PC-3 (cell line): ENCODE data around the gene CNGA2. TPM values are rescaled to one million over a fixed set of nuclear protein-coding genes. Genes with fewer than 3 reads are reported as not detected.

Source experiments
- ATAC-seq: fragments of 200-7000 bp; cut with Tn5 transposase; 2 replicates; pipeline ENCODE4 v1.9.1; 2020; ENCODE audit warnings: mild to moderate bottlenecking, moderate library complexity
- BruUV-seq: library from RNA; stranded (reverse); fragments of 400-500 nt; replicated peaks from 2 replicates; lab custom pipeline; 2021; lab: Mats Ljungman, UMichigan
- CTCF ChIA-PET: fragments of 300-600 bp; sonication (Branson Sonifier 250); formaldehyde crosslinking; loops from one replicate; lab custom pipeline; 2022; ENCODE audit warnings: antibody characterized with exemption; lab: Charles Lee
- POLR2A ChIA-PET: fragments of 300-600 bp; sonication (Branson Sonifier 250); formaldehyde crosslinking; loops from one replicate; lab custom pipeline; 2022; ENCODE audit warnings: antibody characterized with exemption; ENCODE audit not compliant: unreplicated experiment; lab: Charles Lee
- DNase-seq: peaks from one replicate; pipeline ENCODE4 v3.0.0-alpha.2; 2015
- H2AFZ ChIP-seq: fragments of 300-600 bp; sonication (generic); 2 replicates; pipeline ENCODE4 v1.6.0; 2016; ENCODE audit warnings: antibody characterized with exemption, low read length
- H3F3A ChIP-seq: fragments of 300-600 bp; sonication (generic); one replicate; pipeline ENCODE4 v1.6.0; 2017; ENCODE audit warnings: antibody characterized with exemption, low read length, control low read depth, mild to moderate bottlenecking; ENCODE audit not compliant: unreplicated experiment
- H3K27ac ChIP-seq: fragments of 300-600 bp; sonication (generic); 2 replicates; pipeline ENCODE4 v1.5.1; 2016; ENCODE audit warnings: mild to moderate bottlenecking, low read length
- H3K27me3 ChIP-seq: fragments of 300-600 bp; sonication (generic); 2 replicates; pipeline ENCODE4 v1.6.1; 2016; ENCODE audit warnings: low read length, mixed read lengths
- H3K36me3 ChIP-seq: fragments of 300-600 bp; sonication (generic); 2 replicates; pipeline ENCODE4 v1.6.1; 2016; ENCODE audit warnings: low read depth, mixed run types, low read length, mixed read lengths
- H3K4me1 ChIP-seq: fragments of 300-600 bp; sonication (generic); 2 replicates; pipeline ENCODE4 v1.5.1; 2016; ENCODE audit warnings: low read length; ENCODE audit not compliant: insufficient read depth
- H3K4me2 ChIP-seq: fragments of 300-600 bp; sonication (generic); 2 replicates; pipeline ENCODE4 v1.6.0; 2016; ENCODE audit warnings: low read length
- H3K4me3 ChIP-seq: fragments of 300-600 bp; sonication (generic); 2 replicates; pipeline ENCODE4 v1.5.1; 2016; ENCODE audit warnings: mild to moderate bottlenecking, low read length, mixed read lengths
- H3K79me2 ChIP-seq: fragments of 300-600 bp; sonication (generic); 2 replicates; pipeline ENCODE4 v1.6.1; 2017; ENCODE audit warnings: low read length, mixed read lengths
- H3K9ac ChIP-seq: fragments of 300-600 bp; sonication (generic); 2 replicates; pipeline ENCODE4 v1.6.0; 2016; ENCODE audit warnings: mild to moderate bottlenecking, low read length
- H3K9me2 ChIP-seq: fragments of 300-600 bp; sonication (generic); replicated peaks from 2 replicates; pipeline ENCODE4 v1.6.1; 2016; ENCODE audit warnings: mixed run types, low read length, mixed read lengths
- H3K9me3 ChIP-seq: fragments of 300-600 bp; sonication (generic); 2 replicates; pipeline ENCODE4 v1.6.1; 2016; ENCODE audit warnings: low read length, mixed read lengths
- H4K20me1 ChIP-seq: fragments of 300-600 bp; sonication (generic); 2 replicates; pipeline ENCODE4 v1.6.1; 2016; ENCODE audit warnings: low read length, mixed read lengths
- EZH2 ChIP-seq: fragments of 300-600 bp; sonication (generic); IDR thresholded peaks from one replicate; pipeline ENCODE4 v1.6.1; 2017; ENCODE audit warnings: antibody characterized with exemption, mild to moderate bottlenecking, low read length; ENCODE audit not compliant: unreplicated experiment
- EZH2phosphoT487 ChIP-seq: fragments of 300-600 bp; sonication (generic); IDR thresholded peaks from 2 replicates; pipeline ENCODE4 v1.6.1; 2018; ENCODE audit warnings: mild to moderate bottlenecking, antibody characterized with exemption, low read length, borderline replicate concordance
- intact Hi-C: fragments of 100-400 bp; cut with micrococcal nuclease; formaldehyde crosslinking; loops from 2 replicates; pipeline ENCODE4 v1.9.0; 2023
- total RNA-seq: library from RNA; depleted of rRNA; stranded (reverse); fragments of >200 nt; gene quantifications from 2 replicates; pipeline ENCODE4 v1.2.3, GENCODE V29; 2014
- TF ChIP-seq, protein P1 (sequence below): fragments of 300-600 bp; sonication (generic); conservative IDR thresholded peaks from 2 replicates; pipeline ENCODE4 v1.5.1; 2017; ENCODE audit warnings: antibody characterized with exemption, low read depth, mild to moderate bottlenecking, low read length

The CNGA2 gene
- total RNA-seq, 1 experiment from 2014 or later = not detected

GRCh38 chrX:151776936-151777335, 42.4 kb downstream of the CNGA2 start:
- Histone ChIP-seq H3F3A (no peaks in the 10 kb centered on the region), H3K4me2 (no peak overlapping the region), H3K27me3 (0 out of 2 replicates have a peak, but pooled peaks cover 7% of the 10 kb centered on the region), H3K4me1 (no peaks in the 10 kb centered on the region), H3K79me2 (no peaks in the 10 kb centered on the region), H2AFZ (no peak overlapping the region), H3K36me3 (no peaks in the 10 kb centered on the region), H3K9me3 (no peaks in the 10 kb centered on the region), H4K20me1 (no peaks in the 10 kb centered on the region), H3K27ac (no peak overlapping the region), H3K9ac (no peak overlapping the region), H3K9me2 (no peaks in the 10 kb centered on the region), H3K4me3 (no peak overlapping the region)
- CTCF ChIA-PET = no interaction called here
- POLR2A ChIA-PET = no interaction called here
- no TSS peak for BruUV-seq
- no peak for ATAC-seq
- no peak for DNase-seq
- intact Hi-C loops = no loop called here
- TF ChIP-seq, protein P1, sequence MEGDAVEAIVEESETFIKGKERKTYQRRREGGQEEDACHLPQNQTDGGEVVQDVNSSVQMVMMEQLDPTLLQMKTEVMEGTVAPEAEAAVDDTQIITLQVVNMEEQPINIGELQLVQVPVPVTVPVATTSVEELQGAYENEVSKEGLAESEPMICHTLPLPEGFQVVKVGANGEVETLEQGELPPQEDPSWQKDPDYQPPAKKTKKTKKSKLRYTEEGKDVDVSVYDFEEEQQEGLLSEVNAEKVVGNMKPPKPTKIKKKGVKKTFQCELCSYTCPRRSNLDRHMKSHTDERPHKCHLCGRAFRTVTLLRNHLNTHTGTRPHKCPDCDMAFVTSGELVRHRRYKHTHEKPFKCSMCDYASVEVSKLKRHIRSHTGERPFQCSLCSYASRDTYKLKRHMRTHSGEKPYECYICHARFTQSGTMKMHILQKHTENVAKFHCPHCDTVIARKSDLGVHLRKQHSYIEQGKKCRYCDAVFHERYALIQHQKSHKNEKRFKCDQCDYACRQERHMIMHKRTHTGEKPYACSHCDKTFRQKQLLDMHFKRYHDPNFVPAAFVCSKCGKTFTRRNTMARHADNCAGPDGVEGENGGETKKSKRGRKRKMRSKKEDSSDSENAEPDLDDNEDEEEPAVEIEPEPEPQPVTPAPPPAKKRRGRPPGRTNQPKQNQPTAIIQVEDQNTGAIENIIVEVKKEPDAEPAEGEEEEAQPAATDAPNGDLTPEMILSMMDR = no peak
- TF ChIP-seq EZH2 = no peak
- TF ChIP-seq EZH2phosphoT487 = no peak

DNA sequence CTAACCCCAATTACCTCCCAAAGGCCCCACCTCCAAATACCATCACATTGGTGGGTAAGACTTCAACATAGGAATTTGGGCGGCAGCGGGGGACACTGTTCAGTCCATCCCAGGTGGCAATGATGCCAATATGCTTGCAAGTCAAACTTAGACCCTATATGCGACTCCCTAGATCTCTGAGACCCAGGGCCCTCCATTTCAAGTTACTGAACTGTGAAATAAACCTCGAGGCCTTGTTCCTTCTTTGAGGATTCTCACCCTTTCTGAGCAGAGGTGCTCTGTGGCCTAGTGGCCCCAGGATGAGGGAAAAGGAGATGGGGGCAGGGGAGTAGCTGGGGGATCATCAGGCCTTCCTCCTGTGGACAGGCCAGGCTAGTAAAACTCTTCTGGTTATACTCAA, 44.7 kb downstream of the CNGA2 start:
- Histone ChIP-seq H3K27me3 (0 out of 2 replicates have a peak, but pooled peaks cover 7% of the 10 kb centered on the region), H3K27ac (no peak overlapping the region), H3K9ac (no peak overlapping the region), H2AFZ (no peak overlapping the region), H3K4me2 (no peak overlapping the region), H3K4me1 (no peaks in the 10 kb centered on the region), H3K36me3 (no peaks in the 10 kb centered on the region), H3K4me3 (no peak overlapping the region), H3F3A (no peaks in the 10 kb centered on the region), H3K9me2 (no peaks in the 10 kb centered on the region), H3K79me2 (no peaks in the 10 kb centered on the region), H3K9me3 (no peaks in the 10 kb centered on the region), H4K20me1 (no peaks in the 10 kb centered on the region)
- ChIA-PET POLR2A (no interaction called here), CTCF (no interaction called here)
- intact Hi-C loops = no loop called here
- BruUV-seq = no TSS peak
- no peak for ATAC-seq
- TF ChIP-seq EZH2 (no peak), EZH2phosphoT487 (no peak)
- TF ChIP-seq, protein P1 = no peak
- no peak for DNase-seq

DNA sequence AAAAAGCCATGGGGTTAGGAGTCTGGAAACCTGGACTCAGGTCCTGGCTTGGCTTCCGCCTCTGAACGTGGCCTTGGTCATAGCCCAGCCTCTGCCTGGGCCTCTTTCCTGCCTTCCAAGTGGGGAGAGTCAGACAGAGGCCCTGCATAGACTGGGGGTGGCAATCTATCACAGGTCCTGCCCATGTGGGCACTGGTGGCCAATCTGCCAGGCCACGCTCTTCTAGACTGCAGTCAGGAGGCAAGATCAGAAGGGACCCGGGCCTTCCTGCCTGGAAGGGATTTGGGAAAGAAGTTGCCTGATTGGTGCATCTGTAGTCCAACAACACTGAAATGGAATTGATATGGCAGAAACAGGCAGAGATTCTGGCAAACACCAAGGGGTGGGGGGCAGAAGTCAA, 46.1 kb downstream of the CNGA2 start:
- ChIA-PET CTCF (no interaction called here), POLR2A (no interaction called here)
- ATAC-seq (no peak), DNase-seq (no peak)
- Histone ChIP-seq H3K4me1 (no peaks in the 10 kb centered on the region), H3K4me3 (no peak overlapping the region), H3K4me2 (no peak overlapping the region), H3K9ac (no peak overlapping the region), H3K79me2 (no peaks in the 10 kb centered on the region), H3K36me3 (no peaks in the 10 kb centered on the region), H4K20me1 (no peaks in the 10 kb centered on the region), H3F3A (no peaks in the 10 kb centered on the region), H3K9me3 (no peaks in the 10 kb centered on the region), H2AFZ (no peak overlapping the region), H3K27me3 (0 out of 2 replicates have a peak, but pooled peaks cover 7% of the 10 kb centered on the region), H3K9me2 (no peaks in the 10 kb centered on the region), H3K27ac (no peak overlapping the region)
- intact Hi-C loops = no loop called here
- BruUV-seq = no TSS peak
- TF ChIP-seq EZH2phosphoT487 = no peak
- no peak for TF ChIP-seq EZH2
- TF ChIP-seq, protein P1 = no peak
